ENCODE measurements around the gene CXorf38. TPM values are rescaled to one million over a fixed set of nuclear protein-coding genes. Genes with fewer than 3 reads are reported as not detected.

The CXorf38 gene, protein sequence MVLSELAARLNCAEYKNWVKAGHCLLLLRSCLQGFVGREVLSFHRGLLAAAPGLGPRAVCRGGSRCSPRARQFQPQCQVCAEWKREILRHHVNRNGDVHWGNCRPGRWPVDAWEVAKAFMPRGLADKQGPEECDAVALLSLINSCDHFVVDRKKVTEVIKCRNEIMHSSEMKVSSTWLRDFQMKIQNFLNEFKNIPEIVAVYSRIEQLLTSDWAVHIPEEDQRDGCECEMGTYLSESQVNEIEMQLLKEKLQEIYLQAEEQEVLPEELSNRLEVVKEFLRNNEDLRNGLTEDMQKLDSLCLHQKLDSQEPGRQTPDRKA
- 10.1 and 11.5 TPM in 2 replicates for total RNA-seq

DNA sequence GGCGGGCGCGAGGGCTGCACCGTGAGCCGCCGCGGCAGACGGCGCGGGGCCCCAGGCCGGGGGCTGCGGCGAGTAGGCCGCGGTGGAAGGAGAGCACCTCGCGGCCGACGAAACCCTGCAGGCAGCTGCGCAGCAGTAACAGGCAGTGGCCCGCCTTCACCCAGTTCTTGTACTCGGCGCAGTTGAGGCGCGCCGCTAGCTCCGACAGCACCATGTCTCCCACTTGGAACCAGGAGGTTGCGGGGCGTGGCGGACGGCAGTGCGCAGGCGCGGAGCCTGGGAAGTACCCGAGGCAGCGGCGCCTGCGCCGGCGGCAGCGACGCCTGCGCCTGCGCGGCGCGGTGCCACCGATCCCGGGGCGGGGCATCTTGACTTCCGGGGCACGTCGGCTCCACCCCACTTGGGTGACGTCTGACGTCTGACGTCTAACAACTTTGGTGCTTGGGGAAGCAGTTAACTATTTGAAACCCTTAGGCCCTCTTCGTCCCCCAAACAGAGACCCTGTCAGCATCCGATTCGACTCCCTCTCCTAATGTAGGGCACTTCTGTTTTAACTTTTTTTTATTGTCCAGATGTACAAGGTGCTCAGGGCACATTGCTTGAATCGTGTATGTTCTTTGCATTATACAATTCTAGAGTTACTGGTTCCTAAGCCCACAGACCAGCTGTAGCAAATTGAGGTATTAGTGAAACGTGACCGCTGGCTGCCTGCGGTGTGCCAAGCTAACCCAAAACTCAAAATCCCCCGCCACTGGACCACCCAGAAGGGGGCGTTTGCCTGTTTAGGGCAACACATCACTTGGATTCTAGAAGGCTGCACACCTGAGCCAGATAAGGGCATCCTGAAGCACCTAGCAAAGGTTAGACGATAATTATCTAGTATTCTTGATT, at the start of gene CXorf38:
CXorf38 (minus strand) TSS at position 255 of the 891 bp plus-strand sequence; CDS start at position 214, 41 bp downstream.

DNA sequence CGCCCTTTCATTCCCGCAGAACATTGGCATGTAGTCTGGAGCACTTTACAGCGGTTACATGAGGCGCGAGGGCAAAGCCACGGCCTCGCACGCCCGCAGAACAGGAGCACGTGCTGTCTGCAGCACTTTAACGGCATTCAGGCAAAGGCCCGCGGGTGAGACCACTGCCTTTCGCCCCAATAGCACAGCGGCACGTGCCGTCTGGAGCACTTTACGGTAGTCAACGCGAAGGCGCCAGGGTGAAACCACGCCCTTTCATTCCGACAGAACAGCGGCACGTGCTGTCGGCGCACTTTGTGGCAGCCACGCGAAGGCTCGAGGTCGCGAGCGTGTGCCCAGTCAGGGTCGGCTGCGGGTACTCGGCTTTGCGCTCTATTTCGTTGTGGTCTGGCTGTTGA, 24.2 kb downstream of the CXorf38 start, which contains the start of gene MPC1L:
MPC1L (plus strand) TSS at position 290 of the 398 bp plus-strand sequence. CDS start 138 bp downstream, outside the sequence.

DNA sequence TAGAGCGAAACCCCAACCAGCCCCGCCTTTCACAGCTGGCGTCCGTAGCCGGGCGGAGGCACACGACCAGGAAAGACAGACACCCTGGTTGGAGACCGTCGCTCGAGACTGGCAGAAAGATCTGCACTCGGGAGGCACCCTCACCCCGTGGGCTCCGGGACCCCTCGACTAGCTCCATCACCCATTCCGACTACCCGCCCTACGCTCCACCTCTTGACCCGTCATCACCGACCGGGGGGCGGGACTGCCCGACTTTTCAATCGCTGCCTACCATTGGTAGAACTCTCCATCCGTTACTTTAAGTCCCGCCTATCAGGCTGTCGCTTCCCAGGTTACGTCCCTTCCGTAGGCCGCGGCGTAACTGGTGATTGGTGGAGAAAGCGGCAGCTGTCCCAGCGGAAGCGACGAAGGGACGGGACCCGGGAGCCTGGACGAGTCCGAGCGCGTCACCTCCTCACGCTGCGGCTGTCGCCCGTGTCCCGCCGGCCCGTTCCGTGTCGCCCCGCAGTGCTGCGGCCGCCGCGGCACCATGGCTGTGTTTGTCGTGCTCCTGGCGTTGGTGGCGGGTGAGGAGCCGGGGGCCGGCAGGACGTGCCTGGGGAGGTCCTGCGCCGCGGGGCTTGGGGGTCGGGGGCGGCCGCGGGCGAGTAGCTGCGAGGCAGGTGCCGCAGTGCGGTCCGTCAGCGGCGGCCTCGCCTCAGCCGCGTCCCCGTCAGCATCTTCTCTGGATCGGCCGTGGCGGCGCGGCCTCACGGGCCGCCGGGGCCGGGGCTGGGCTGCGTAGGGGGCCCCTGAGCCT, 66.6 kb downstream of the CXorf38 start, which contains the start of gene ATP6AP2:
ATP6AP2 (plus strand) TSS at position 434 of the 799 bp plus-strand sequence; CDS start at position 530, 96 bp downstream.

Other genes with a start within 250 kb of the CXorf38 start
- 106 and 117 TPM in 2 replicates for gene ATP6AP2, start 66.6 kb downstream of the CXorf38 start, total RNA-seq
- not detected in 2 replicates for gene MPC1L, start 24.1 kb downstream of the CXorf38 start, total RNA-seq
- gene MED14, start 88.0 kb upstream of the CXorf38 start, total RNA-seq = 13.9 and 20.4 TPM in 2 replicates